ENCODE data around the gene SERBP1.
A peak's percentile ranks its signal among the peaks of the same experiment; 100 is the strongest.
"Not testable (repeated sequence)": the region's sequence is repeated elsewhere in the genome, so short reads cannot be mapped to it uniquely, and the experiment has no call there.

SERBP1 gene

DNA sequence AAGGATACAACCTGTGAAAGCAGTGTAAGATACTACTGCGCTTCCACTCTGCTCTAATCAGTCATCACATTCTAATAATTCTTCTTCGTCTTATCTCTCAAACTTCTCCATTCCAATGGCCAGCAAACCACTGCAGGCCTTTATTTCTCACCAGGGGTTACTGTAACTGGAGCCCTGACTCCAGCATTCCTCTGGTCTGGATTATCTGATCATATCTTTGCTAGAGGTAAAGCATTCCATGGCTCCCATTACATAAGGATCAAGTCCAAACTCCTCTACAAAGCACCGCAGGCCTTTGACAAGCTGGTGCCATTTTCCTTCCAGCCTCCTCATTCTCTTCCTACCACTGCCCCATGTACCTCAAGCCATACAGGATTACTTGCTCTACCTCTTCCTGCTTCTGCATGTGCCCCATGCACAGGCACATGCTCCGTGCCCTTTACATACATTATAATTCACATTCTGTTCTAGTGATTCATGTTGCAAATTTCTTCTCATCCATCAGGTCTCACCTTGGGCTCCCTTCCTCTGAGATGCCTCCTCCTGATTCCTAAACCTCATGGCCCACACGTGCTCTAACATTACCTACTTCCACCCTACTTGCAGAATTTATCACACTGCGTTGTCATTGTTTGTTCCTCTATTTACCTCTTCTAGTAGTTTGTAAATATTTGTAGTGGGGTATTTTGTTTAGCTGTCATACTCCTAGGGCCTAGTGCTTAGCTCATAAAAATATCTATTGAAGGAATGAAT is 9.3 kb upstream of the SERBP1 start:
- no peak for DNase-seq

GRCh38 chr1:67437961-67438360 is 7.8 kb upstream of the SERBP1 start:
- DNase-seq, result no peak

DNA sequence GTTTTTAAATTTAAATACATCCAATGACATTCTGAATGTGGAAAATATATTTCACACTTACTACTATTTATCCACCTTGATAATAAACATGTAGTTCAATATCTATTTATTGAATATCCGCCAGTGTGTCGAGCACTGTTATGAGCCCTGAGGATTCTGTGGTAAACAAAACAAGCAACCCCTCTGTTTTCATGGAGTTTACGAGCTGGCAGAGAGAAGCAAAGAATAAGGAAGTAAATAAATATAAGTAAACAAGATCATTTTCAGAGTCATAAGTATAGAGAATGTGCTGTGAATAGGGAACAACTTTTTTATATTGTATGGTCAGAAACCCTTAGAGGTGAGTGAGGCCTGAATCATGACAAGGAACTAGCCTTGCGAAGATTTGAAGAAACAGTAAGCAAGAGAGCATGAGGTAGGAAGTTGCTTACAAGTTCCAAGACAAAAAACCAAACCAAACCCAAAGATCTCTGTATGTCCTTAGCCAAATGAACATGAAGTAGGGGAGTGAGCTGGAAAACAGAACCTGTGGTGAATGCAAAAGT is 6.4 kb upstream of the SERBP1 start:
- DNase-seq, result no peak

- no peak for DNase-seq
Measured at GRCh38 chr1:67434491-67434890, 4.3 kb upstream of the SERBP1 start.

DNA sequence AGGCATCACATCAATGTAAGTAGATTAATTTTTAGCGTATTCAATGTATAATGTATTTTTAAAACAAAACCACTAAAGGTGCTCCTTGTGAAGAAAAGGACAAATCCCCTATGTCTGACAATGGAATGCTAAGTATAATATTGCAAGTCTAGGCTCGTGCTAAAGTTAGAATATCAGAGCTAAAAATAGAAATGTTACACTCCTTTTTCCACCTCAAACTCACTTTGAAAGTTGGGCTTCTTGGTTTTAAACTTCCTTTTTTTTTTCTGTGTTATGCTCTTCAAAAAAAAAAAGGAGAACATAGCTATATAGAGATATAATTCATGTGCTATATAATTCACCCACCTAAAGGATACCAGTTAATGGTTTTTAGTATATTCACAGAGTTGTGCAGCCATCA is 3.6 kb upstream of the SERBP1 start:
- no peak for DNase-seq

DNA sequence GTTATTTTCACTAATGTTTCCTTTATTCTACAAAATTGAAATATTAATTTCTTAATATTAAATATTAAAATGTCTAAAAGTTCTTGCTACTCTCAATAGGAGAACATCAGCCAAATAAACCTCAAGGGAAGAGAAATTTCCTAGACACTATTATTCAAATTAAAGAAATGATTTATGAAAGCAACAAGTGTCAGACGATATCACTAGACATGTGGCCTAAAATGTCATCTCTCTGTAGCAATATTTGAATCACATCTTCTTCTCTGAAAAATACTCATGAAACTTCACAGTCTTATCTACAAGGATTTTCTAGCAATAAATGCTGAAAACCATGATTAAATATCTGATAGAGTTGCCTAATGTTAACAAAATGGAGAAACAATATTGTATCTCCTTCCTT is 2.5 kb upstream of the SERBP1 start:
- DNase-seq, result no peak

DNA sequence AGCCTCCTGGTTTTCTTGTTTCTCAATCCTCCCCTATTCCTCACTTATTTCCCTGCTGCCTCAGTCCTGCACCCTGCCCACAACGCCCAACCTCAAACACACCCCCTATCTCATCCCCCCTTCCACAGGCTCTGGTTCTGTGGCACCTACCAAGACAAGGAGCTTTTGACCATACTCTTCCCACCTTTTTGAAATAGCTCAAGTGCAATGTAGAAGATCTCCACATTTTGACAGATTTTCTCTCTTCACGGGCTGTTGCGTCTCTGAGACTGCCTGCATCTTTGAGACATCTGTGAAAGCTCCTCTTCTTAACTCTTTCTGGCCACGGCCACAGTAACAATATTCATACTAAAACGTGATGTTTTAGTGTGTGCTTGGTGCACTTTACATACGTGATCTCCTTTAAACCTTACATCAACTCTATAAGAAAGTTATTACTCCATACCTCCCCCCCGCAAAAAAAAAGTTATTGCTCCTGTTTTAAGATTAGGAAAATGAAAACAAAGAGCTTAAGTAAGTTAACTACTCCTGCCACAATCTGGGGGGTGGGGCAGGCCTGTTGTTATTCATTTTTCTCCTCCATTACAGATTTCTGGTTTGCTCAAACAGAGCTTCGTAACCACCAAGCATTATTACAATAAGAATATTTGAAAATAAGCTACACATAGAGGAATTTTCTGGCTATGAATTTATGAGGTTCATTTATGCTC is 1.8 kb upstream of the SERBP1 start:
- no peak for DNase-seq

- no peak for DNase-seq
Measured at GRCh38 chr1:67431156-67431765, 1.1 kb upstream of the SERBP1 start.

- peak; percentile 58 to 61 for DNase-seq
Measured at GRCh38 chr1:67429528-67430357, 459 bp downstream of the SERBP1 start.

DNA sequence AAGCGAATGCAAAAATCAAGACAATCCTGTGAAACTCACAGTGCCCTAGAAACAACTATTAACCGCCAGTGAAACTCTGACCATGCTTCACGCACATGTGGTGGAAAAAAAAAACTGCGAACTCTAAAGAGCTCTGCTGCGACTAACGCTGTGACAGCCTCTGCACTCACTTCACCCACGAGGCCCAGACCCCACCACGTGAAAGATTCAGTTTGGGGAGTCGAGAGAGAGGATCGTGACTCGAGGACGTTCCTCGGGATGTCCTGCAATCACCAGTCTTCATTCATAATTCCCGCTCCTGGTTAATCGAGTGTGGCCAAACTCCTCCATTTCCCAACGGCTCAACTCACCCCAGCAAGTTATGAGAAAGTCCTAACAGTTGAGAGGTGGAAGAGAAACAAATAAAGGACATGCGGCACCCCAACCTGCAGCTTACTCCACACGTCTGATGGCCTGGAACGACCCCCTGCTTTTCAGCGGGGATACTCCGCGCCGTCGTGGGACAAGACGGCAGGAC is 1.1 kb downstream of the SERBP1 start:
- peak; percentile 63 to 64 for DNase-seq

DNA sequence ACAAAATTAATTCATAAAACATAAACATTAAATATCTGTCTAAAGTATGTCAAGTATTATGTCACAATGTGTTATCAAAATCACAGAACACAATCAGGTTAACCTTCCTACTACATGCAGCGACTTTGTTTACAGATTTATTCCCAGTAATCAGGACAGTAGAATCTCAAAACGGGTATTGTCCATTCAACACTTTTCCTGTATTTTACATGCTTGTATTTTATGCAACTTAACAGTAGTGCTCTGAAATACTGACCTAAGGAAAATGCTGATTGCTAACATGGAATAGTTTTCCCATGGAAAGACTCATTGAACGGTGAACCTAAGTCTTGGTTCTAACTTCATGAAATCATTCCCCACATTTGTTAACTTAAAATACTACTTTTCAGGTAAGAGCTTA is 2.3 kb downstream of the SERBP1 start:
- no peak for DNase-seq

DNA sequence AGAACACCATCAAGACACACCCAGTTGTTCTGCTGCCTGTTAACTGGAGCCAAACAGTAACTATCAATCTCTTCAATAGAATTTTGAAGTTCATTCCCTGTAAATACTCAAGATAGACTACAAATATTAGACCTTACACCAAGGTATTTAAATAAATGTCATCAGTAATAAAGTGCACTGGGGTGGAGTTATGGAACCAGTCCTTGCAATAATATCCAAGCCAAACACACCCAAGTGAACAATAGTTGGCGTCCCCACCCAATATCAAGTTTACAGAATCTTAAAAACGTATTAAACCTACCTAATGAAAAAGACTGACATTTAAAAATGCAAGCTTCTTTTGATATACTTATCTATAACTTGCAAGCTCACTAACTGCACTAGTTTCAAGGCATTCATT is 2.7 kb downstream of the SERBP1 start:
- no peak for DNase-seq

DNA sequence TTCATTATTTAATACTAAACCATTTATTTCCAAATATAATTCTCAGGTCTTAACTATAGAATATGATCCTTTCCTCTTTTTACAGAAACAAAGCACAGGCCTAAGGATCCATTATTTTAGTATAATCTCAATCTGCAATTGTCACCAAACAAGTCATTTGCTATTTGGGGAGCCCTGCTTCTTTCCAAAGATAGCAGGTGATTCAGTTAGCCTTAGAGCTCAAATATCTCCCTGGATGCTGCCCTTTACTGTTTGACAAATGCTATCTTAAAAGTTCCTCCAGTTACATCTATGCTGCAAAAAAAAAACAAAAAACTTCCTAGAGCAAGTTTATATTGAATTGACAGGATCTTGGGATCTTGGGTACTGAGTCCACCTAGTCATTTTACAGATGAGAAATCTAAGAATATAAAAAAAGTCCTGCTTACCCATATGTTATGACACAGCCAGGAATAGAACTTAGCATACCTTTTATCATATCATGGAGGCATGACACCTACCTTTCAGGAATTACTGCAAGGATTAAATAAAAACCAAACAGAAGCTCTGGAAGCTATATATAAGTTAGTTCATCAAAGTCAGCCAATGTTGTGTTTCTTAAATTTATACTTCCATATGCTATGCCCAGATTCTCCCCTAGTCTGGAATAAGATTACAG is 9.2 kb downstream of the SERBP1 start:
- no peak for DNase-seq

DNA sequence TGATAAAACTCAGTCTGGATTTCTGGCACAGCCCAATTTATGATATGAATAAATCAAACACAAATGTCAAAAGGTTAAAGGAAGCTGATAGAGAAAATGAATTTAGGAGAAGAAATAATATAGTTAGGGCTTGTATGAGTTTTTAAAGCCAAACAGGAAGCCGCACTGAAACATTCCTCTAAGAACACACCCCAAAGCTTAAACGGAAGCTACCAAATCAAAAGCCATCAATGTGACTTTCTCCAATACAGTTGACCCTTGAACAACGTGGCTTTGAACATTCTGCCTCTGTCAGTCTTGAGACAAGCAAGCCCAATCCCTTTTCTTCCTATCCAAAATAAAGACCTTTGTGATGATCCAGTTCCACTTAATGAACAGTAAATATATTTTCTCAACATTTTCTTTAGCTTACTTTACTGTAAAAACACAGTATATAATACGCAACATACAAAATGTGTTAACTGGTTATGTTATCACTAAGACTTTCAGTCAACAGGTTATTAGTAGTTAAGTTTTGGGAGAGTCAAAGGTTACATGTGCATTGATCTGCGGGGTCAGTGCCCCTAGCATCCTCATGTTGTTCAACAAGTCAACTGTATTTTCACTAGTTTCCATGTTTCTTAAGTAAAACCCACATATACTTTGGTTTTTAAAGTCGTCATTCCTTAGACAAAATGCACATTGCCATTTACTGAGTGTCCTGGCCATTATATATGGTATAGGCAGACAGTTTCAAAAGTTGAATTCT is 11.2 kb downstream of the SERBP1 start:
- DNase-seq, result no peak

GRCh38 chr1:67417733-67418132 is 12.5 kb downstream of the SERBP1 start:
- DNase-seq, result not testable (repeated sequence)

DNA sequence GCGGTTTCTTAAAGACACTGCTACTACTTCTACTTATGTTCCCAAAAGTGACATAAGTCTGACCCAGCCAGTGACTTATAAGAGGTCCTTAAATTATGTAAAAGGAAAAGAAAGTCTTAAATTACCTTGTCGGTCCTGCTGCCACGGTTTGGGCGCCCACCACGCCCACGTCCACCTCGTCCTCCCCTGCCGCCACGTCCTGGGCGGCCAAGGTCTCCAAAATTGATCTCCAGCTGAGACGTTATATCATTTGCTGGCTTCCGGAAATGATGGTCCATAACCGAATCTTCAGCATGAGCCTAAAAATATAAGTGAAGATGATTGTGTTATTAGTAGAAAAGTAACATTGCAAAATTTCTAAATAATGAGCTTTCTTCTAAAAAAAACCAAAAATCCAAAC is 15.2 kb downstream of the SERBP1 start:
- DNase-seq, result no peak

GRCh38 chr1:67414574-67414973 is 15.6 kb downstream of the SERBP1 start:
- DNase-seq, result no peak

GRCh38 chr1:67413101-67413500 is 17.1 kb downstream of the SERBP1 start:
- DNase-seq, result not testable (repeated sequence)

DNA sequence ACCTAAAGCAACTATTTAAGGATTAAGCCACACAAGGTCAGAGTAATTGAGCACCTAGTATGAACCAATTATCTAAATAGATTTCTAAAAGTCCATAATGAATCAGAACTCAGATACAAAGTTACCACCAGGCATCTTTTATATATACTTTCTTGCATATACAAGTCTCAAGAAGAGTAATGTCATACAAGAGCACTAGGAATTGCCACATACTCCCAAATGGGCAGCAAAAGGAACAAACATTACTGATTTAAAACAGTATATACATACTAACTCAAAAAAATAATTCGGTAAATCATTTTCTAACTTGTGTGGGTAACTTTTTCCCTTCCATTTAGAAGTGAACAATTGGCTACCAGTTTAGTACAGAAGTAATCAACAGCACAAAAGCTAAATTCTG is 22.1 kb downstream of the SERBP1 start:
- no peak for DNase-seq

DNA sequence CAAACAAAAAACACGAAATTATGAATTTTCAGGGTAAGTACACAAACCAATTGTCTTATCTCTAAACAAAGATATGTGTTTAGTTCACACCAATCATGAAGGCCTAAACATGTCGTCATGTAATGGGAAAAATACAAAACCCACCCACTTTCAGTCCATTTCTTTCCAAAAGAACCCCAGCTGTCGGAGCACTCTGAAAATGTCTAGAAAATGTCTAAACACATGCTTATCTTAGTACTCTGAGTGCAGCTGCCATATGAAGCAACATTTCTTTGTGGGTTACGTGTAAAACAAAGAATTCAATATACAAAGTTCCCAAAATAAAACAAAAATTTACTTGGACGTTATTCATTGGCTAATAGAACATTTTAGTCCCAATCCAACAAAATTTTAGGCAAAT is 22.7 kb downstream of the SERBP1 start:
- DNase-seq, result no peak

- DNase-seq, result no peak
Measured at GRCh38 chr1:67405473-67406245, 24.5 kb downstream of the SERBP1 start.
